ENCODE measurements around the gene RASGEF1C.

DNA sequence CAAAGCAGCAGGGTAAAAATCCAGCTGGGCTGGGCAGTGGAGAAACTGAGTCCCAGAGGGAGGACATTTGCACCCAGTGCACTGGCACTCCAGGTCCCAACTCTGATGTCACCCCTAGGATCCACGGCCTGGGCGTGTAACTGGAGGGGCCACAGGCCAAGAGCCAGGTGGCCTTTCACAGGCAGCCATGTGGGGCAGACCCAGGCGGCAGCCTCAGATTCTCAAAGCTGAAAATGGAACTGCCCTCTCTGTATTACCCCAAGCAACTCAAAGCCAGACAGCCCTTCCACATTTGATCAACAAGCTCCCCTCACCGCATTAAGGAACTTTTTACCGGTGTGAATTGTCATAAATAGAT, 46.7 kb downstream of the RASGEF1C start:
- TF ChIP-seq NCOA2 (CRISPR knock-in tag; IDR thresholded peaks at IDR 0.05) (no peak), POLR2AphosphoS5 (IDR thresholded peaks at IDR 0.05; ENCODE audit: low read depth, low read length) (no peak)
- TF ChIP-seq, protein P1, sequence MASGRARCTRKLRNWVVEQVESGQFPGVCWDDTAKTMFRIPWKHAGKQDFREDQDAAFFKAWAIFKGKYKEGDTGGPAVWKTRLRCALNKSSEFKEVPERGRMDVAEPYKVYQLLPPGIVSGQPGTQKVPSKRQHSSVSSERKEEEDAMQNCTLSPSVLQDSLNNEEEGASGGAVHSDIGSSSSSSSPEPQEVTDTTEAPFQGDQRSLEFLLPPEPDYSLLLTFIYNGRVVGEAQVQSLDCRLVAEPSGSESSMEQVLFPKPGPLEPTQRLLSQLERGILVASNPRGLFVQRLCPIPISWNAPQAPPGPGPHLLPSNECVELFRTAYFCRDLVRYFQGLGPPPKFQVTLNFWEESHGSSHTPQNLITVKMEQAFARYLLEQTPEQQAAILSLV (CRISPR knock-in tag; IDR thresholded peaks at IDR 0.05; ENCODE audit: borderline replicate concordance) = no peak
